GM19238 (cell line): Measurements from ENCODE around the gene ANKRD29.
"Not testable (repeated sequence)": the region's sequence is repeated elsewhere in the genome, so short reads cannot be mapped to it uniquely, and the experiment has no call there.

Experiments
- DNase-seq: peaks from one replicate; pipeline ENCODE4 v3.0.0; 2011; ENCODE audit warnings: low spot score; ENCODE audit not compliant: insufficient read length

ANKRD29 gene

DNA sequence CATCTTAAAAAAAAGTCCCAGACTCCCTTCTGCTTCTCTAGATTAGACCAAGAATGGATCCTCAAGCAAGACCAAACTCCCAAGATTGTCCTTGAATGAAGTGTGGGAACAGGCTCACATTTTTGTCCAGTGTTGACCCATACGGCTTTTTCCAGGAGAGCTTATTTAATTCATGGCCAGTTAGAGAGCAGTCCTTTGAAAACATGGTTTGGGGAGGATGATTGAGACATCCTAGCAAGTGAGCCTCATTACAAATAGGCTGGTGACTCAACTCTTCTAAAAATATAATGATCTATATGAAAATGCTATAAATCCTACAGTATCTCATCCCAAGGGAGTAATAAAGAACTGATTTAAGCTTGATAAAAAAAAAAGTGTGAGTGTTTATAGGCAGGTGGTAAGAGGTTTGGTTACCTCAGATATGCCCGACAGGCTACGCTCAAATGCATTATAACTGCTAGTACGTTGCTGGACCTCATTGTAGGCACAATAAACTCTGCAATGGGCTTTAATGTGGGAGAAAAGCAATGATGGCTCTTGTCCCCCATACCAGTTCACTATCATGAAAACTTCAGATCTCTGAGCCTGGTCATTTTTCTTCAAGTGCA, 17.0 kb downstream of the ANKRD29 start:
- no peak for DNase-seq

DNA sequence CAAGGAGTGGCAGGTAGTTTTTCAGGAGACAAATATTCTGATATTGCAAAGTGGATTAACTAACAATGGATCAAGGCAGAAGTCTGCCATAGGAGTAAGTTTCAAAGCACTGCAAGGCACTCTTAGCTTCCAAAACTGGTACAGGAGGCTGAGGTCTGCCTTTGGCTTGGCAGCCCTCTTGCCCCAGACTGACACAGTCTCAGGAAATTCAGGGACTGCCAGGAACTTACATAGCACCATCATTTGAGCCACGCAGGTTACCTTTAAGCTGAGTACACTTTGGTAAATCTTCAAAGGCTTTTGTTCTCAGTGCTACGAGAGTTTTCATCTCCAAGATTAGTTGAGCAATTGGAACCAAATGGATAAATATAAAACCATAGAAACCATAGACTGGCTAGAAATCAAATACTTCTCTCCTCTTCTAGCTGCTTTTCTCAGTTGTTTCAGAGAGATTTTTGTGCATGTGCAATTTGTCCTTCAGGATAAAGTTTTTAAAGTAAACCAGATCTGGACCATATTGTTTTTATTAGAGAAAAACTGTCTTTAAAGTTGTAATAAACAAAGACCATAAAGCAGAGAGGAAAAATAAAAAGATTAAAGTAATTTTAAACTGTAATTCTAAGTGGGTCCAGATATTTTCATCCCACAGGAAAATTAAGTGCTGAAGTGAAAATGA, 18.8 kb downstream of the ANKRD29 start:
- DNase-seq = no peak

DNA sequence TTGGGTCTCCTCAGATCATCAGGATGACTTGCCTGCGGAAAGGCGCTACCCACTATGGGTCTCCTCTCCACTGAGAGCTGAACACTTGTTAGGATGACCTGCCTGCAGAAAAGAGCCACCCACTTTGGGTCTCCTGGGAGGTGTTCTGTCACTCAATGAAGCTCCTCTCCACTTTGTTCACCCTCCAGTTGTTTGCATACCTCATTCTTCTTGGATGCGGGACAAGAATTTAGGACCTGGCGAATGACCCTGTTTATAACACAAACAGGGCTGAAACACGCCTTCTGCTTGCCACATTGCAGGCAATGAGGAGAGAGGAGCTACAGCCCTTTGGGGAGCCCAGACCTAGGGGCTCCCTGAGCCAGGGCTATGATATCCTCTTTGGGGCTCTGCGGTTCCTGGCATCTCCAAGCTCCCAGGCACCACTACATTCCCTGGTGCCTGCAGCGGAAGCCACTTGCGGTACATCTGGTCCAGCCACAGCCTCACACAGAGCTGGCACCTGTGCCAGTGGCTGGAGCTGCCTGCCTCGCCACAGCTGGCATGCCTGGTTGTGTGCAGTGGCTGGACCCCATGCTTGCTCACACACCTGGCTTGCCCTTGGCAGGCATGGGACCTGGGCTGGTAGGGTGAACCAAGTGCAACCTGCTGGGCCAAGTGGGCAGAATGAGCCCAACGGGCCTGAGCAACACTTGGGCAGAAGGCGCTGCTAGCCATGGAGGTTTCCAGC, 20.6 kb downstream of the ANKRD29 start:
- DNase-seq = no peak

DNA sequence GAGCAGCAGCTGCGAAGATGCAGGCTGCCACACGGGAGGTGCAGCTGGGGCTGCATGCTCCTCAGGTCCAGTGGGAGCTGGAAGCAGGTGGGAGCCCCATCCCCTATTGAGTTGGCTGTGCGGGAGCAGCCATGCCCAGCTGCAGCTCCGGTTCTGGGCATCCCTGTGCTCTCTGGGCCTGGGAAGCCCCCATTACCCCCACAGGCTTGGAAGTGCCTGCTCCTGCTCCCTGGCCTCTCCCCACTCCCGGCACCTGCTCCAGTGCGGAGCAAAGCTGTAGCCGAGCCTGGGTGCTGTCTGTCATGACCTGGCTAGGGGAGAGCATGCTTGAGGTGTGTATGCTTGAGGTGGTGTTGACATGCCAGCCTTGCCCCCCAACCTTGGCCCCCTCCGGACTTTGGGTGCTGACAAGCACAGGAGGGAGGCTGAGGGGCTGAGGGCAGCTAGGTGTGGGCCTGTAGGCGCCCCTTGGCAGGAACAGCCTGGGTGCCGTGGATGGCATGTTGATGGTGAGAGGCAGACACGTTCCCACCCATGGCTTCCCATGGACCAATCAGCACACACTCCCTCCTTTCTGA, 21.5 kb downstream of the ANKRD29 start:
- DNase-seq = no peak

DNA sequence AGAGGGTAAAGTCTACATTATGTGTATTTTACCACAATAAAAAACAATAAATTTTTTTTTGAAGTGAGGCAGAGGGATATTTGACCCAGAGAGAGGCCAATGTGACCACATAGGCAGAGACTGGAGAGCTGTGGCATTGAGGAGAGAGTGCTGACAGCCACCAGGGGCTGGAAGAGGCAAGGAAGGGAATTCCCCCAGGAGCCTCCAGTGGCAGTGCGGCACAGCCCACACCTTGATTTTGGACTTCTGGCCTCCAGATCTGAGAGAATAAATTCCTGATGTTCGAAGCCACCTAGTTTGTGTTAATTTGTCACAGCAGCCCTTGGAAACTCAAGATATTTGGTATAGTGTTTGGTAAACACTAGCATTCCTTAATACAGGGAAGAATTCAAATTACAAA, 22.7 kb downstream of the ANKRD29 start:
- DNase-seq = no peak

DNA sequence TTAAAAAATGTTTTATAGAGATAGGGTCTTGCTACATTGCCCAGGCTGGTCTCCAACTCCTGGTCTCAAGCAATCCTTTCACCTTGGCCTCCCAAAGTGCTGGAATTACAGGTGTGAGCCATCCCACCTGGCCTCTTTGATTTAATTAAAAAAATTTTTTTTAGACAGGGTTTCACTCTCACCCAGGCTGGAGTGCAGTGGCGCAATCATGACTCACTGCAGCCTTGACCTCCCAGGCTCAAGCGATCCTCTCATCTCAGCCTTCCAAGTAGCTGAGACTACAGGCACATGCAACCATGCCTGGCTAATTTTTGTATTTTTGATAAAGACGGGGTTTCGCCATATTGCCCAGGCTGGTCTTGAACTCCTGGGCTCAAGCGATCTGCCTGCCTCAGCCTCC, 26.3 kb downstream of the ANKRD29 start:
- not testable (repeated sequence) for DNase-seq

DNA sequence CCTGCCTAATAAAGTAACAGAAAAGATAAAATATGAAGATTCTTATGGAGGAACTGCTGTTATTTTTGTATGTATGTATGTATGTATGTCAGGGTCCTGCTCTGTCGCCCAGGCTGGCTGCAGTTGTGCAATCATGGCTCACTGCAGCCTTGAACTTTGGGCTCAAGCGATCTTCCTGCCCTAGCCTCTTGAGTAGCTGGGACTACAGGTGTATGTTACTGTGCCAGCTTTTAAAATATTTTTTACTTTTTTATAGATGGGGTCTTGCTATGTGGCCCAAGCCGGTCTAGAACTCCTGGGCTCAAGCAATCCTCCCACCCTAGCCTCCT, 26.7 kb downstream of the ANKRD29 start:
- no peak for DNase-seq

DNA sequence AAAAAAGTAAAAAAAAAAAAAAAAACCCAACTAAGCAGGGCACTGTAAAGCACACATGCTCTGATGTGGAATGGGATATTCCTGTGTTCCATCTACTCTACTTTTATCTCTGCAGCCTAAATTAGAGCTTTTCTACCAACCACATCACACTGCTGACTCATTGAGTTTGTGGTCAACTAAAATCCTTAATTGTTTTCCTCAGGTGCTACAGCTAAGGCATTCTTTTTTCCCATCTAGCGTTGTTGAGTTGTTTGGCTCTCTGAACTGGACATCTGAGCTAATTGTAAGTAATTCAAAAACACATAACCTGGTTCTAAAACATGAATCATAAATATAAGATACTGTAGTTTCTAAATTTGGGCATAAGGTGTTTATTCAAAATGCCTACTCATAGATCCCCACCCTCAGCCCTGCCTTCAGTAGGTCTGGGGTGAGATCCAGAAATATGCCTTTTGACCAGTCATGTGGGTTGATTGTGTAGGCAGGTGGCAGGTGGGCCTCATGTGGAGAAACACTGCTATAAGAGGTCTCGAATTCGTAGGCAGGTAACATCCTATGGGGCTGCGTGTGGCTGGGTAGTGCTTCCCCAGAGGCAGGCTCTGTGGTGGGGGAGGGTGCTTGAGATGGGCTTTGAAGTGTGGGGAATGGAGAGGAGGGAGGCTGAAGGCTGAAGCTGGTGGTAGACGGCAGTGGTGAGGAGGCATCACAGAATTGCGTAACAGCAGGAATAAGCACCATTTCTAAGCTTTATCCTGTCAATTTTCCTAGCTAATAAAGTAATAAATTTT, 27.2 kb downstream of the ANKRD29 start:
- no peak for DNase-seq

DNA sequence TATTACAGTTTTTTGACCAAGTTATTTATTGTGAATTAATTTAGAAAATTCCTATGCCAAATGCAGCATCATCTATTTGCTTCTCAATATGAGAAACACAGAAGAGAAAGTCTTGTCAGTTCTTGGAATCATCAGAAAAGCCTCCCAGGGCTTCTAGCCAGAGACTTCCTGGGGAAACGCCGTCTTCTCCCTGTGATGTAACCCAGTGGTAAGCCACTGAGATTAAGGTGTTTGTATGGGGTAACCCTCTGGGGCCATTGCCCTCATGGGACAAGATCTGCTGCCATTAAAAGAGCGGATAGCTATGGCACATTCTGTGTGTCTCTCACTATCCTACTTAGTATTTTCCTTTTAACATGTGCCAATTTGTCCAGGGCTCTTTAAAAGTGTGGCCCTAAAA, 28.0 kb downstream of the ANKRD29 start:
- DNase-seq = no peak

DNA sequence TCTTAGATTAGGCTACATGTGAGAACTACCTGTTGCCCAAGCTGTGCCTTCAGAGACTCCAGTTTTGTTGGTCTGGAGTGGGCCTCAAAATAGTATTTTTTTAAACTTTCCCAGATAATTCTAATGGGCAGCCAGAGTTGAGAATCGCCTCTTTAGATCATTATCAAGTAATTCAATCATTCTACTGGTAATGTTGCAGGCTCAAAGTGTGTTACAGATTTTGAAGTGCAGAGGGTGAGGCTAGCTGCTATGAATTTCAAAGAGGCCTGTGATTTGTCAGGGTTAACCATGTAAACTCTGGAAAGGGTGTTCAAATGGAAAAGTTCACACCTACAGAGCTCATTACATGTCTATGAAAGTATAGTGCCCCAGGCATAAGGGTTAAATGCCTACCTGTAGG, 30.1 kb downstream of the ANKRD29 start:
- no peak for DNase-seq

DNA sequence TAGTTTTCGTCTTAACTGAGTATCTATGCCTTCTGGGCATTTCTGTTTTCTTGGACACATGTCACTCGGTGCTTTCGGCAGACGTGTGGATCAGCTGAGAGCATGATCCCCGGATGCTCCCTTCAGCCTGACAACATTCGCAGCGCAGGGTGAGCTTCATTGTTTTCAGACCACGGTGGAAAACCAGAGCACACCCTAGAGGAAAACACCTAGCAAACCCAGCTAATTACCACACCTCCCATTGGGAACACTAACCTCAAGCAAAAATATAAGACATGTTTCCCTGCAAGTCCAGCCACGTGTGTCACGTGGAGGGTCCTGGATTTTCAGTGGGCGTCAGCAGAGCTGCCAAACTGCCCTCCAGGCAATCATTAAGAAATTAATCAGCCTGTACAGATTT, 31.0 kb downstream of the ANKRD29 start:
- no peak for DNase-seq

DNA sequence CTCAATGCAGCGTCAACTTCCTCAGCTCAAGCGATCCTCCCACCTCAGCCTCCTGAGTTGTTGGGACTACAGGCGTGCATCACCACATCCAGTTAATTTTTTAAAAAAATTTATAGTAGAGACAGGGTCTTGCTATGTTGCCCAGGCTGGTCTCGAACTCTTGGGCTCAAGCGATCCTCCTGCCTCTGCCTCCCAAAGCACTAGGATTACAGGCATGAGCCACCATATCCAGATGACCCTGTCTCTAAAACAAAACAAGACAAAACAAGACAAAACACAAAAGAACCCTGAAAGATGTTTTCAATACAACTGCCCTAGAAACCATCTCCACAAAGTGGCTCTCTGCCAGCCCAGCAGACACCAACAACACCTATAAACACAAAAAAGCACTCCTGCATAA, 31.4 kb downstream of the ANKRD29 start:
- DNase-seq = no peak

DNA sequence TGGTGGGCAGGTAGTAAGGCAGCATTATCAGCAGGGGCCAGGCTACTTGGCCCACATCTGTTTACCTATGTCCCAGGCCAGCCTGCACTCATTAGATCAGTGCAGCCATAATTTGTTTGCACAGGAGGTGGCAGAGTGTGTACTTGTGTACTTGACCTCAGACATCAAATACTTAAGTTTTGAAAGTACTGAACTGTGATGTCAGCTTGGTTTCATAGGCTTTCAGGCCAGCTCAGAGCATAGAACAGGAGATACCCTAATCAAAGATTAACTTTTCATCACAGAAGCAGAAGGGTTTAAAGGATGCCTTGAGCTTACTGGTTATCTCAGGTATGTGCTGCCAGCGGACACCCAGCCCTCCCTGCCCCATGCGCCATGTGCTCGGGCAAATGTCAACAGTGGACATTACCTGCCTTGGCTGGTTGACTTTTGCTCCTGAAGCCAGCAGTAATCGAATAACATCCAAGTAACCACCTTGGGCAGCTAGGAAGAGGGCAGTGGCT, 33.2 kb downstream of the ANKRD29 start:
- peak; percentile 30 for DNase-seq

DNA sequence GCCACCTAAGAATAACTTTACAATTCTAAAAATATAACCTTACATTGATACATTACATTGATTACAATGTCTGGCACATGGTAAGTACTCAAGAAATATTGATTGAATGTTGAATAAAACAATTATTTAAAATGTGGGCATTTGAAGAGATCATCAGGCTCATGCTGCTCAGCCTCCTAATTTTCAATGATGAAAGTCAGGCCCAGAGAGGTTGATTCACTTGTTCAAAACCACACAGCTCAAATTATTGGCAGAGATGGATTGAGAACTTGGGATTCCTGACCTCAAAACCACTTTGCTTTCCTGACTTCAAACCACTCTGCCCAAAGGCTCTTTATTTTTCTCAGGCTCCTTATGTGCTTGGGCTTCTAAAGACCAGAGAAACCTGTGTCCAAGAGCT, 34.7 kb downstream of the ANKRD29 start:
- no peak for DNase-seq

DNA sequence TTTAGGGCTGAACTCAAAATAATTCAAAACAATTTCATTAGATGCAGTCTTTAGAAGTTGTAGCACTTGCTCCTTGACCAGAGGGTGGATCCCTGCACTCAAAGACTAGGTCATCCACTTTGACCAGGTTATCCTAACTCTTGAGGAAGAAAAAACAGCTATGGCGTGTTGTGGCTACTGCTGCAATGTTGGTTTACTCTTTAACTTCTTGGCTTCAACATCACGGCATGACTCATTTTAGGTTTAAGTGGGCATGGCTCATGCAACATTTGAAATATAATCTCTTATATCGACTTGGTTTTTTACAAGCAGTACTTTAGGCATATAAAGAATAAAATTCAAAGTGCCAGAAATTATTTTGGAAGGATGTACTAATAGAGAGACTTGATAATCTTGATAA, 35.4 kb downstream of the ANKRD29 start:
- no peak for DNase-seq

DNA sequence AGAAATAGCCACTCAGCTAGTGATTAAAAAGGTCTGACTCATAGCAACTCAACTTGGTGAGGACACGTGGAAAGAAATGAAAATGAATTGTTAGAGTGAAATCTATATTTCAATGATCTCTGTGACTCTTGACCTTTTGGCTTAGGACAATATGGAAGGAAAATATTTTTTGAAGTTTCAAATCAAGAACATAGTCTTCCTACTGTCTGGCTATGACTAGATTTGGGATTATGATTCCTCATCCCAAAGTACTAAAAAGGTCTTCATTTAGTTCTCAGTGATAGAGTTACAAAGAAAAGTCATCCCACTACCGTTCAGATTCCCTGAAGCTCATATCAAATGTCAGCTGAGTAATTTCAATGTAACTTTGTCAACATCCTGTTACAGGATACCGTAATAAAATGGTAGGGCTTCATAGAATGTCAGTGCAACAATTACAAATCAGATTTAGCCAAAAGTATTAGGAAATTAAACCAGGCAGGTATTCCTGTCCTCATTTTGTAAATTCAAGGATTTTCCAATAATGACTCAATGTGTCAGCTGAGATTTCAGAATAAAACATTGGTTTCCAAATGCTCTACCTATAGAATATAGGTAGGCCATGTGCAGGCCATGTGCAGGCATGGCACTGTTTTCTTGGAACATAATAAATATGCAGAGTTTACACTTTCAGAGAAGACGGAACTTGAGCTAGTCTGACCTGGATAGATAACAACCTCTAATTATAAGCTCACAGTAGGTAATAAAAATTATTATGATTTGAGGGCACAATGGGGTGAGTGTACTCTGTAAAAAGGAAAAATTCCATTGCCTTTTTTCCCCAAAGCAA, 36.0 kb downstream of the ANKRD29 start:
- DNase-seq = no peak

DNA sequence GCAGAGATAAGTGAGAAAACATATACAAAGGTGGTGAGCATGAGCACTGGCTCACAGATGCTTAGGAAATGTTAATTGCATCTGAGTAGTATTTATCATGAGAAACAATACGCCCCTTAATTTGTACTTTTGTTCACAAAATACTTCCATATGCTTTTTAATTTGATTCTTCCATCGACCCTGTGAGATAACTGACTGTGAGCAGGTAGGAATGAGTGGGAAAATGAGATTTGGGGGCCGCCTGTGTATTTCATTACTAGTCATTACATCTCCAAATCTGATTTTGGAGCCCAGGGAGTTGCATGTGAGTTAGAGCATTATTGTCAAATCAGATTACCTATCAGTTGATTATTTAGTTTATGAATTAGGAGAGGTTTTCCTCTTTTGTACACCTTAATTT, 39.7 kb downstream of the ANKRD29 start:
- DNase-seq = no peak

DNA sequence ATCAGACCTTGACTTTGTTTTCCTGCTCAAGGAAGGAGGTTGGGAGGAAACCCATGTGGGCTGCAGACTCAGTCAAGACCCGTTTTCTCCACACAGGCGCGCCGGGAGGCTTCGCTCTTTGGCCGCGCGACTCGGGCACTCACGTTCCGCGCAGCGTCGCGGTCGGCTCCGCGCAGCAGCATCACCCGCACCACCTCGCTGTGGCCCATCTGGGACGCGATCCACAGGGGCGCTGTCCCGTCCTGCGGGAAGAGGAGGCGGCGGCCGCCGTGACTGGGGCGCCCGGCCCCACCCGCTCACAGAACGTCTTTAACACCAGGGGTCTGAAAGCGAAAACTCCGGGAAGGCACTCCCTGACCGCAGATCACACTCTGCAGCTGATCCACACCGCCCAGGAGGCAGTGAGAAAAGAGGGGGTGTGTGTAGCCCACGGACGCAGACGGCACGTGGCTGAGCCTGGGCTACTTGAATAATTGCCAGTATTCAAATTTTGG, 43.3 kb downstream of the ANKRD29 start:
- no peak for DNase-seq

DNA sequence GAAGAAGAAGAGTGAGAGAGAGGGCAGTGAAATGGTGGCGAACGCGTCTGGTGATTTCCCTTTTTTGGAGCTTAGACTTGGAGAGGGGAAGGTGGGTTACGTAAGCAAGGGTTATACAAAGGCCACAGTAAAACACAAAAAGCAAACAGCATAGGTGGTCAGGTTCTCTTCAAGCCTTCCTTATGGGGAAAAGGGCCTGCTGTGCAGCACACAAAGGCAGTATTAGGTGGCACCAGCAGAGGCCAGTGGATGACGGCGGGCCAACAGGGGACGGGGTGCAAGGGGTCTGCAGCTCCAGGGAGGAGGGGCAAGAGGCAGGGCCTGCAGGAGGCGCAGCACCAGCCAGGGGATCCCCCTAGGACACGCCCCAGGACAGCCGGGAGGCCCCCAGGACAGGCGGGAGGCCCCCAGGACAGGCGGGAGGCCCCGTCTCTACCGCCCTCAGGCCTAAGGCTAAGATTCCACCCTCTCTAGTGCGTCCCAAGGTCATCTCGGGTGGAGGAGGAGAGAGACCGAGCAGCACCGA, 43.8 kb downstream of the ANKRD29 start:
- DNase-seq = peak; percentile 14

DNA sequence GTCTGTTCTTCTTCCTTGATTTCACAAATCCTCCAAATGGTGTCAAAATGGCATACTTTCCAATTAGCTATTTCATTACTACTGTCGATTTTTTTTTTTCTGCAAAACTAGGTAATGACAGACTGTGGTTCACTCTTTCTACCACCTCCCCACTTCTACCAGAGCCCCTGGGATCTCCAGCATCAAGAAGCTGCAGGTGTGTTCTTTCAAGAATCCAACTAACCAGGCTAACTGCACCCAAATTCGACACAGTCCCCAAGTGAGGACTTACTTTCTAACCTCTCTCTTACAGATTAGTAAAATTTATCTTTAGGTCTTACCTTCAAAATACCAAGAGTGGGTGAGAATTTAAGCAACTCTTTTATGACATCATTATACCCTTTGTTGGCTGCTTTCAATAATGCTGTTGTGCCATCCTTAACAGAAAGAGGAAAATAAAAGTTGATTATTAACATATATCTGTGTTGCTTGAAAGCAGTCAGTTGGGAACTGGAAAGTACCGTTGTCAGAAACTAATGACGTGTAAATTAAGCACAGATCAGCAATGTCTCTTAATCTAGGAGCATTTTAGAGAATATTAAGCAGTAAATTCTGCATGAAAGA, 45.2 kb downstream of the ANKRD29 start:
- DNase-seq = no peak
